GM12892 (cell line): ENCODE measurements around the gene RIPOR2.

Source experiments
- DNase-seq: peaks from one replicate; pipeline ENCODE4 v3.0.0; 2011; ENCODE audit not compliant: insufficient read length
- FAIRE-seq: peaks from 2 replicates; lab custom pipeline; 2011; peaks lifted over from hg19 to GRCh38; lab: Jason Lieb, UNC
- POLR2A ChIP-seq: IDR thresholded peaks from 2 replicates; pipeline ENCODE4 v1.6.1; 2011; ENCODE audit warnings: low read depth, low read length, control low read depth
- POLR2AphosphoS5 ChIP-seq: IDR thresholded peaks from 2 replicates; pipeline ENCODE4 v1.6.1; 2011; ENCODE audit warnings: low read depth, low read length, control low read depth
- TAF1 ChIP-seq: IDR thresholded peaks from 2 replicates; pipeline ENCODE4 v1.6.1; 2011; ENCODE audit warnings: low read depth, mild to moderate bottlenecking, control low read depth, low read length, borderline replicate concordance

The RIPOR2 gene

DNA sequence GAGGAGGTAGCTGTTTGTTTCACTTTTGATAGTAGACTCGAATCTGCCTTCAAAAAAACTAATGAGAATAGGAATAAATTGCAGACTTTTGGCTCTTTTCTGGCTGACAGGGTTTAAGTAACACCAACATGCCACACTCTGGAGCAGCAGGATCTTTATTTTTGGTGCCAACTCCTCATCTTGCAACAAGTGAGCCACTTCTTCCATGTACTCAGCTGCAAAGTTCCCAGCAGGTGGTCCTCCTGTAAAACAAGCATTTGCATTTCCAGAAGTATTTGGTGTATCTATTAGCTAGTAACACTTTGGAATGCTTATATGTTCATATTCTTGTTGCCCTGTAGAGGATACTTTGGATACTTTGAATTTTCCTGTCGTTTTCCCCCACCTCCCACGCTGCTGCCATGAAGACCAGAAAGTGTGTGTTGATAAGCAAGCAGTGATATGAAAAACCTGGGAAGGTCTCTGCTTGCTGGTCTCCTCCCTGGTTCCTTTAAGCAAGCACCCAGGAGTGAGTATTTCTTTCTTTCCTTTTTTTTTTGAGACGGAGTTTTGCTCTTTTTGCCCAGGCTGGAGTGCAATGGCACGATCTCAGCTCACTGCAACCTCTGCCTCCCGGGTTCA, 138.1 kb downstream of the RIPOR2 start:
- FAIRE-seq, result no peak
- no peak for DNase-seq
- TF ChIP-seq POLR2A (no peak), TAF1 (no peak), POLR2AphosphoS5 (no peak)

DNA sequence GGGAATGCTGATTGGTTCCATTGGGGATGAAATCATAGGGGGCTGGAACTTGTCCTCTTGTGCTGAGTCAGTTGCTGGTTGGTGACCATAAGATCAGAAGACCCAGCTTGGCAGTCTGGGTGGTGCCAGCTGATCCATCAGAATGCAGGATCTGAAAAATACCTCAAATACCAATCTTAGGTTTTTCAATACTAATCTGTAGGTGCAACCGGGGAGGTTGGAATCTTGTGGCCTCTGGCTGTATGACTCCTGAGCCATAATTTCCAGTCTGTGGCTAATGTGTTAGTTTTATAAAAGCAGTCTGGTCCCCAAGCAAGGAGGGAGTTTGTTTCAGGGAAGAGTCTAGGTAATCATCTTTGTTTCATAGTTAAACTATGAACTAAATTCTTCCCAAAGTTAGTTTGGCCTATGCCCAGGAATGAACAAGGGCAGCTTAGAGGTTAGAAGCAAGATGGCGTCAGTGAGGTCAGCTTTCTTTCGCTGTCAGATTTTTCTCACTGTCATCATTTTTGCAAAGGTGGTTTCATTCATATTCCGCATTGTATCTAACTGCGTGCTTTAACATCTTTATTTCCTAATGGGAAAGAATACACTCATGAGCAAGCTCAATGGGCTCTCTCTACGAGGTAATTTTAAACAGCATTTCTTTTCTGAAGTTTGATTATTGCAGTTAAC, 139.0 kb downstream of the RIPOR2 start:
- TF ChIP-seq POLR2AphosphoS5, result no peak
- TF ChIP-seq POLR2A, result no peak
- no peak for TF ChIP-seq TAF1
- FAIRE-seq, result peak; percentile 50
- DNase-seq, result no peak

DNA sequence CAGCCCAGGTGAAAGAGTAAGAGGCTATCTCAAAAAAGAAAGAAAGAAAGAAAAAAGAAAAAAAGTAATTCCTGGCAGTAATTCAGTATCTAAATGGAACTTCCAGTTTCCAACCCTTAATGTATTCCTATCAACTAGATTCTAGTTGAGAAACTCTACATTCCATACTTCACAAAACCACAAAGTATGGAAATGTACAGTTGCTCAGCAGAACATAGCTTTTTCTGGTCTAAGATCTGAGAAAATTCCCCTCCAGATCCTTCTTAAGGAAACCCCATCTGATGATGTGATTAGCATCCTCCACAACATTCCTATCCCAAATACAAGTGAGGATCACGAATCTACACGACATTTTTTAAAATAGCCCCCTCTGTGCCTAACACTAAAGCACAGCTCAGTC, 140.7 kb downstream of the RIPOR2 start:
- no peak for FAIRE-seq
- DNase-seq, result no peak
- TF ChIP-seq TAF1 (no peak), POLR2AphosphoS5 (no peak), POLR2A (no peak)

DNA sequence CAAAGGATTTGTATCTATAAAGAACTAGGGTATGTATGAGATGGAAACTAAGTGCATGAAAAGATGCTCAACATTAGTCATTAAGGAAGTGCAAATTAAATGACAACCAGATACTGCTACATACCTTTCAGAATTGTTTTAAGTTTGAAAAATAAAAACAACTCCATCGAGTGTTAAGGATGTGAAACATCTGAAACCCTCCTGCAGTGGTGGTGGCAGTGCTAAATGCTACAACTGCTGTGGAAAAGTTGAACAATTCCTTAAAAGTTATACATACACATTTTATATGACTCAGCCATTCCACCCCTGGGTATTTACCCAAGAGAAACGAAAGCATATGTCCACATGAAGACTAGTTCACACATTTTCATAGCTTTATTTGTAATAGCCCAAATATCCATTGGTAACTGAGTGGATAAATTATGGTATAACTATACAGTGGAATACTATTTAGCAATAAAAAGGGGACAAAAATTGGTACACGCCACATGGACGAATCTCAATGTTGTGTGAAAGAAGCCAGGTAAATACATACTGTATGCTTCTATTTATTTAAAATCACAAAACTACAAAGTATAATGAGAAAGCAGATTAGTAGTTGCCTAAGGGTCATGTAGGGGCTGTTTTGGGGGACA, 147.6 kb downstream of the RIPOR2 start:
- TF ChIP-seq POLR2A (0 out of 2 replicates have a peak, but pooled peaks have one; percentile 9), TAF1 (no peak)
- DNase-seq, result no peak
- no peak for FAIRE-seq

DNA sequence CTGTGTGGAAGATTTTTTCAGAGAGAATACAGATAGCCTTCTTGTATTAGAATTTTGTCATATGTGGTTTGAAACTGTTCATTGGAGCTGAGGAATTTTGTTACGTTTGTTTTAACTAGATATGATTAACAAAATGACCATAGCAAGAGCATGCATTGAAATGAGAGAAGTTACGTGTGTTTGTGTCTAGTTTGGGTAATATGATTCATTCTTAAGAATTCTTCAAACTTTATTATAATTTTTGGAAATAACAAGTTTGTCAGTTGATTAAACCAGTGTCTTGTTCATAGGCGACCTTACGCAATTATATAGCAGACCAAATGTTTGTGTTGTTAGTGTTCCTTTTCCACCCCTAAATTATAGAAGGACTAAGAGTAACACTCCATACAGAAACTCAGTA, 155.6 kb downstream of the RIPOR2 start:
- no peak for FAIRE-seq
- TF ChIP-seq TAF1 (no peak), POLR2A (no peak), POLR2AphosphoS5 (no peak)
- no peak for DNase-seq

DNA sequence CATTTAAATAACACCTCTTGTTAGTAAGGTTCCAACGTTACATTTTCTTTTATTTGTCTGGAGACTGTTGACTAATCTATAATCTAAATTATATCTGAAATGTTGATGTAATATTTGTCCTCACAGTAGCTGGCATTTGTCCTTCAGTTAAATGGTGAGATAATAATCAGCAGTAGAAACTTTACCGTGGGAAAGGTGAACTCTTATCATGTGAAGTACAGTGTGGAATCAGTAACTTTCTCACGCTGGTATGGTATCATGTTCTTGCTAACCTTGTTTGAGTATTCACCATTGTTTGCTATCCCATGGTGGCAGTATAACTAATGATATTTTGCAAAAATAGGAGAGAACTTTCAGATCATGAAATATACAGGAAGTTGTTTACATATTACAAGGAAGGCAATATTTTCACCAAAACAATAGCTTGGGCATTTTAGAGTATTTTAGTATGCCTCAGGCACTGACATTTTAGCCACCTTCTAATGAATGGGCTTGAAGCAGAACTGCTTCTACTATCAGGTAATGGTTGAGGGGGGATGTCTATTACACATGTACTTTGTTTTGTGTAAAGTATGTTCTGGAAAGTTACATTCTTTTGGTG, 156.2 kb downstream of the RIPOR2 start:
- peak; percentile 50 for FAIRE-seq
- no peak for DNase-seq
- TF ChIP-seq POLR2A (no peak), POLR2AphosphoS5 (no peak), TAF1 (no peak)

DNA sequence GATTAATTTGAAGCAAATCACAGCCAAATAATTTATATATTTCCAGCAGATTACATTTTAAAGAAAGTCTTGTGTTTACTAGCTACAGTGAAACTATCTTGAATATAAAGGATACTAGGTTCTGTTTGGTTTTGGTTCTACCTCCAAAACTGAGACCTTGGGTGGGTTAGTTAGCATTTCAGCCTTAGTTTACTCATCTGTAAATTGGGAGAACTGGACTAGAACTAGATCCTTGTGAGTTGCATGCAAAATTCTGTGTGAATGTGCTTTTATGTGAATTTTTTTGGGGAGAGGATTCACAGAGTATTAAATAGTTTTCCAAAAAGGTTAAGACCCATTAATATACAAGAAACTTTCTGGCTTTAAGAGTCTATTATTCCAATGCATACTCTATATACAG, 156.9 kb downstream of the RIPOR2 start:
- TF ChIP-seq TAF1 (no peak), POLR2A (no peak), POLR2AphosphoS5 (no peak)
- DNase-seq (no peak), FAIRE-seq (no peak)

DNA sequence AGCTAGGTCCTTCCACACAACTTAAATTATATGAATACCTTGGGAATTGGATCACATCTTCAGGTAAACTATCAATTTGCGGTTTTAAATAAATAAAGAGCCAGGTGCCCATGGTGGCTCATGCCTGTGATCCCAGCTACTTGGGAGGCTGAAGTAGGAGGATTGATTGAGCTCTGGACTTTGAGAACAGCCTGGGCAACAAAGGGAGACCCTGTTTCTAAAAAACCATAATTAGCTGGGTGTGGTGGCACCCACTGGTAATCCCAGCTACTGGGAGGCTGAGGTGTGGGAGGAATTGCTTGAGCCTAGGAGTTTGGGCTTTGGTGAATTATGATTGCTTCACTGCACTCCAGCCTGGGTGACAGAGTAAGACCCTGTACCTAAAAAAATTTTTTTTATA, 157.6 kb downstream of the RIPOR2 start:
- no peak for TF ChIP-seq POLR2A
- no peak for TF ChIP-seq TAF1
- TF ChIP-seq POLR2AphosphoS5, result no peak
- no peak for DNase-seq
- no peak for FAIRE-seq

DNA sequence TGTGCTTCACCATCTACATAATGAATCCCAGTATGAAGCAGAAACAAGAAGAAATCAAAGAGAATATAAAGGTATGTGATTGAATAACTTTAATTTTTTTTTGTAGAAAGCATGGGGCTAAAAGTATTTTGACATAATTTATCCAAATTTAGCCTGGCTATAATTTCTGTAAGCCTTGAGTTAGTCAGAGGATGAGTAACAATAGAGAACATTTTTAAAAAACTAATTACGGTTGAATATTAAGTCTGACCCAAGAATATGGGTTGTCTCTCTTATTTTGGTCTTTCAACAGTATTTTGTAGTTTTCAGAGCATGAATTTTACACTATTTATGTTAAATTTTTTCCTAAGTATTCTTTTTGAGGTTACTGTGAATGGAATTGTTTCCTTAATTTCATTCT, 158.5 kb downstream of the RIPOR2 start:
- DNase-seq (no peak), FAIRE-seq (no peak)
- no peak for TF ChIP-seq POLR2A
- no peak for TF ChIP-seq TAF1
- no peak for TF ChIP-seq POLR2AphosphoS5

DNA sequence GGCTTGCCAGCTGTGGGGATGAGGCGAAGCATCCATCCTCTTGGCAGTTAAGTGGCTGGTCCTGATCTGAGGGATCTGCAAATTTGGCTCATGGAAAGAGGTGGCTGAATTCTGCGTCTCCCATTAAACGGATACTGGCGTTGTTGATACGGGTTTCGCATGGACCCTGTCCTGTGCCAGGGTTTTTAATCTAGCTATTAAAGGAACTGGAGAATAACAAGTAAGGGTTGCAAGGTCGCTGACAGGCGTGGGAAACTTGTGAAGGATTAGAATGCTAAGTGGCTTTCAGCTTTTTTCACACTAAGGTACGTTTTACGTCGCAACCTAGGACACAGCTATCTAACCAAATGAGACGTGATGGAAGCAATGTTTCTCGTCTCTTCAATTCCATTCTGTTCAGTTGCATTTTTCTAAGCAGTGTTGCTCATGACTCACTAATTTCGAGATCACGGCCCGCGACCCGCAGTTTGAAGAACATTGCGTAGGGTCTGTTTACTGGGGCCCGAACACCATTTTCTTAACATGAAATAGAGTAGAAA, 160.2 kb downstream of the RIPOR2 start:
- no peak for FAIRE-seq
- DNase-seq, result no peak
- TF ChIP-seq POLR2A (no peak), TAF1 (no peak), POLR2AphosphoS5 (no peak)
